Fibroblast of mammary gland (primary cell): ENCODE measurements around the gene FAM13A.

Experiments
- DNase-seq: peaks from one replicate; pipeline ENCODE4 v3.0.0-alpha.2; 2010; ENCODE audit warnings: low read depth
- H3K4me3 ChIP-seq: 2 replicates; pipeline ENCODE4 v1.5.1; 2011; ENCODE audit warnings: low read depth, mild to moderate bottlenecking, low read length, moderate library complexity; ENCODE audit not compliant: control insufficient read depth
- CTCF ChIP-seq: conservative IDR thresholded peaks from 2 replicates; pipeline ENCODE4 v1.5.1; 2011; ENCODE audit warnings: low read depth, low read length, inconsistent platforms; ENCODE audit not compliant: control insufficient read depth, insufficient read depth

FAM13A gene

GRCh38 chr4:88756149-88756548 lies 300.8 kb downstream of the FAM13A start:
- H3K4me3 ChIP-seq, result no peak overlapping the region
- DNase-seq, result no peak
- no peak for TF ChIP-seq CTCF

- DNase-seq, result no peak
- no peak overlapping the region for H3K4me3 ChIP-seq
- no peak for TF ChIP-seq CTCF
Measured at GRCh38 chr4:88755454-88755853, 301.5 kb downstream of the FAM13A start.

- no peak for DNase-seq
- no peak for TF ChIP-seq CTCF
- H3K4me3 ChIP-seq, result no peak overlapping the region
Measured at GRCh38 chr4:88754796-88755195, 302.2 kb downstream of the FAM13A start.

- H3K4me3 ChIP-seq, result no peak overlapping the region
- DNase-seq, result no peak
- TF ChIP-seq CTCF, result no peak
Measured at GRCh38 chr4:88753658-88754571, 303.1 kb downstream of the FAM13A start.

- H3K4me3 ChIP-seq, result no peak overlapping the region
- no peak for DNase-seq
- TF ChIP-seq CTCF, result no peak
Measured at GRCh38 chr4:88752754-88753153, 304.2 kb downstream of the FAM13A start.

- no peak overlapping the region for H3K4me3 ChIP-seq
- TF ChIP-seq CTCF, result no peak
- DNase-seq, result no peak
Measured at GRCh38 chr4:88752076-88752463, 304.9 kb downstream of the FAM13A start.
